Posterior vena cava (tissue), 2 donors: Measurements from ENCODE around the gene AHRR. TPM values are rescaled to one million over a fixed set of nuclear protein-coding genes. Genes with fewer than 3 reads are reported as not detected.
A peak's percentile ranks its signal among the peaks of the same experiment; 100 is the strongest.
"Not testable (repeated sequence)": the region's sequence is repeated elsewhere in the genome, so short reads cannot be mapped to it uniquely, and the experiment has no call there.

ENCODE experiments used
- DNase-seq: peaks from one replicate; pipeline ENCODE4 v3.0.0-alpha.2; 2020; ENCODE audit warnings: low spot score
- intact Hi-C, 2 donors: fragments of 100-400 bp; cut with DNase I; formaldehyde crosslinking; loops; one replicate each; pipeline versions ENCODE4 v1.14.1 to v1.14.2; 2022 to 2023
- total RNA-seq, 2 donors: library from RNA; stranded (reverse); fragmentation: NEBNext Ultra II Directional; extraction: Animal tissue kit (Norgen Biotek cat#: 25700); gene quantifications; one replicate each; pipeline ENCODE4 v1.2.1, GENCODE V29; 2021
- donor health status: DM: yes; HTN: yes; CAD: no.
- donor health status: DM: yes; HTN: yes; CAD: no.

Gene AHRR
- total RNA-seq, 2 donors from 2014 or later: 0.69 to 2.9 TPM

DNA sequence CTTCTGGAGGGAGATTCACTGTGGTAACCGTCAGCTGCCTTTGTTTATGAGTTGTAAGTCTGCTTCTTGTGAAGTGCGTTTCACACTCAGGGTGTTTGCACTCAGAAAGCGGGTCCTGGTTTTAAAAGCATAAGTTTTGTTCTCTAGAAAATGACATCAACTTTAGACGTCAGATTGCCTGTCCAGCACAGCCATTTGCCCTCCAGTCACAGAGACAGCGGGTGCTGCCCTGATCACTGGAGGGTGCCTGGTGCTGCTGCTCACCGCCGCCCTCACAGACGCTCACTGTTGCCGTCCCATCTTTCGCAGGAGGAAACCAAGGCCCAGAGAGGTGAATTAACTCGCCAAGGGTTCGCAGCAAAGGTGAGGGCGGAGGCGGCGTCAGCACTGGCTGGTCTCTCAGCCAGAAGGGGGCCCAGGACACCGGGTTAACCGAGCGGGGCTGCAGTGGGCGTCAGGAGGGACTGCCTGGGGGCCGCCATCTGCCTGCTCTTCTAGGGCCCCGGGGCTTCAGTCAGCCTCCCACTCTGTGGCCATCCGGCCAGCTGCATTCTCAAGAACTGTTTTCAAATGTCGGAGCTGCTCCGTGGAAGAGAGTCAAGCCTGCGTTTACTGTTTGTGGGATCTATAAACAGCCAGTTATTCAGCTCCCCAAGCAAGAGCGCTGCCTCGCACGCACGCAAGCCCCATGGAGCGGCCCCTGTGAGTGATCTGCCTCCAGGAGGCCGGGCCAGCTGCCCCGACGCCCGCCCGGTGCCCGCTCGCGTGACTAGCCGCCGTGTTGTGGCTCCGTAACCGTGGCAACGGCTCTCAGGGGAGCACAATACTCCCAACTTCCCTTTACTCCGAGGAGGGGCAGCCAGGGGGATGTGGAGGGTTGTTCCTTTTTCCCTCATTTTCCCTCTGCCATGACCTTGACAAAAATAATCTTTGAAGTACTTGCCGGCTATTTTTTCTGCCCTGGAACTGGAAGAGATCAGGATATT is 78.1 kb downstream of the AHRR start:
- intact Hi-C loops: no loop called here
- DNase-seq: peak; percentile 96

DNA sequence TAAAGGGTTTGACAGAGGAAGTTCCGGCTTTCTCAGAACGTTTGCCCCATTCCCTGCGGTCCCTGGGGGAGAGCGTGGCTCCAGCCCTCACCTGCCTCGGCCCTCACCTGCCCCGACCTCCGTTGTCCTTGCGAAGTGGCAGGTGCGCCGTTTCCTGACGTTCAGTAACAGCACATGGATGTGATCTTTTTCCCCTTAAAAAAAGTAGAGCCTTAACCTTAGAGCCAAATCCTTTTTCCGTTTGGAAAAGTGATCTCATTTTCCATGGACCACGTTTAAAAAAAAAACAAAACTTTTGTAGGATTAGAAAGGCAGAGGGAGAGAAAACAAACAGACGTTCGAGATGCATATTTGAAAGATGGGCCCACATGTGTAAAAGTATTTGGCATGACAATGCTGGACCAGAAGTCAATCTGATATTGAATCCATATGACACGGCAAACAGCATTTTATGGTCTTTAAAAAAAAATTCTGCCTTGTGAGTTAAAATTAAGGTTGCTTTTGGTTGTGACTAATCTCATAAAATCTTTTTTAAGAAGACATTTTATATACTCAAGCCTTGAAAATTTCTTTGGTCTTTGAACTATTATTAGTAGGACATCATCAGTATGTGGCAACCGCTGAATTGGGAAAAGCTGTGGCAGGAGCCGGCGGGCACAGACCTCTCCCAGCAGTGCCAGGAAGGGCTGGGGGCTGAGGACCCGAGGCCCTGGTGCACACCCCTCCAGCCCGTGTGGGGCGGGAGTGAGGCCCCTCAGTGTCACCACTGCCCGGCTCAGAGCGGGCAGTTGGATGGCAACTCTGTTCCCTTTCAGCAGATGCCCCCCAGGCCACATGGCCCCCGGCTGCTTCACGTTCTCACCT is 79.0 kb downstream of the AHRR start:
- intact Hi-C loops: no loop called here
- DNase-seq: peak; percentile 67

- intact Hi-C loops: no loop called here
- DNase-seq: peak; percentile 66
Observed at GRCh38 chr5:401146-402034, 79.9 kb downstream of the AHRR start.

GRCh38 chr5:402219-402614 is 80.7 kb downstream of the AHRR start:
- intact Hi-C loops: not testable (repeated sequence)
- peak; percentile 37 for DNase-seq

- DNase-seq: peak; percentile 56
- intact Hi-C loops: no loop called here
Observed at GRCh38 chr5:402615-403359, 81.3 kb downstream of the AHRR start.

GRCh38 chr5:403995-404394 is 82.5 kb downstream of the AHRR start:
- DNase-seq: peak; percentile 28
- intact Hi-C loops: no loop called here

DNA sequence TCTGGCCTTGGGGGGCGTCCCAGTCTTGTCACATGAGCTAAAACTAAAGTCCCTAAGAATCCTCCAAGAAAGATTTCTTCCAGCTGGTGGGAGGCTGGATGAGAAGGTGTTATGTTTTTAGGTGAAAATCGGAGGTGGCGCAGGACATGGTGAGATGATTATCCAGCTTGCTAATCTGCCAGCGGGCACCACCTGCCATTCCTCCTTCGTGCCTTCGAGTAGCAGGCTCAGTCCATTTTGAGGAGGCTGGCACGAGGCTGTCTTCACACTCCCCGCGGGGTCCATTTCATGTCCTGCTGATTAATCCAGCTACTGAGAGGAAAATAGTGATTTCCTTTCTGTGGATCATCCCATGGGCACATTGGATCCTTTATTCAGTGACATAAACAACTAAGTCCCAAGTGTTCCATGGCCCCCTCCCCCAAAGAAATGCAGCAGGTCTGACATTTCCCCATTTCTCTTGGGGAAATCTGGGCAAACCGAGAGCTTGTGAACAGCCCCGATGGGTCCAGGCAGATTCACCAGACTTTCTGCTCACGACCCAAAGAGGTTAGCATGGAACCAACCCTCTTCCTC is 83.2 kb downstream of the AHRR start:
- intact Hi-C loops: no loop called here
- DNase-seq: peak; percentile 55

DNA sequence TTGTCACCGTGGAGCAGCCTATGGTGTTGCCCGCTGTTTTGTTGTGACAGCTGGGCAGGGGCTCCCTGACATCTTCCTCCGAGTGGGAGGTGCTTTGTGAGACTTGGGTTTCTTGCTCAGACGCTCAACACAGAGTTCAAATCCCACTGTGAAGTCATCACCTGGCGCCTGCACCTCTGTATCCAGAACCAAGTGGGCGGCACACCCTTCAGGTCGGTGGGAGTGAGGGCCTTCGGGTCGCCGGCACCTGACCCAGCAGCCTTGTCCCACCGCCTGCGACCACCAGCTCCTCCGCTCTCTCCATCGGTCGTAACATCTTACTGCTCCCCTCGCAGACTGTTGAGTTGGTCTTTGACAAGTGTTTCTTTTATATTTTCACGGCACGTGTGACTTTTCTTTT is 83.9 kb downstream of the AHRR start:
- DNase-seq: peak; percentile 64
- intact Hi-C loops: no loop called here

DNA sequence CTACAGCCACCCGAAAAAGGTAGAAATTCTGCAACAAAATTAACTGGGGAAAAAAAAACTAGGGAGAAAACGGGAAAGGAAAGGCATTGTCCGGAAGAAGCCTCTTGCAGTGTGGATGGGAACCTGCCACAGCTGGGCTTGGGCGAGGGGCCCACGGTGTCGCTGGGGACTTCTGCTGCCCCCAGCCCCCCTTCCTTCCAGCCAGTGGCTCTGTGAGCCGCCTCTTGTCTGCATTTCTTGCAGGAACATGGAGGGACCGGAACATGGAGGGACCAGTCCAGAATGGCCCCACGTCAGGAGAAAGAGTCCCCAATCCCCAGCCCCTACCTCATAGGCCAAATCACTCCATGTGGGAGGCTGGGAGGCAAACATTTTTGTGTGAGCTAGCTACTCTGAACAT is 84.5 kb downstream of the AHRR start:
- DNase-seq: peak; percentile 35
- intact Hi-C loops: no loop called here

DNA sequence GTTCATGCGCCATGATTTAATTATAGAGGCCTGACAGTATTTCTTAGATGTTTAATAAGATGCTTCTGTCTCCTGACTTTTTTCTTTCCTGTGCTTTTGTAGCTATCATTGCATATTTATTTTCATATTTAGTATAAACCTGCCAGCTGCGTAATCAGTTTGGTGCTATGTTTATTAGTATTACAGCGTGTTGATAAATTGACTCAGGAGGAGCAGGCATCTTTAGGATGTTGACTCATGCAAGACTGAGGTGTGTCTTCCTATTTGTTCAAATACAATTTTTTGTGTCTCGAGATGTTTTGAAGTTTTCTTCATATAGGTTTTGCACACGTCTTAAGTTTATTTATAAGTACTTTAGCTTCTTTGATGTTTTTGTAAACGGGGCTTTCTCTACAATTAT is 85.5 kb downstream of the AHRR start:
- intact Hi-C loops: no loop called here
- no peak for DNase-seq

GRCh38 chr5:407801-408268 is 86.3 kb downstream of the AHRR start:
- DNase-seq: peak; percentile 79
- intact Hi-C loops: no loop called here

GRCh38 chr5:410911-411517 is 89.5 kb downstream of the AHRR start:
- intact Hi-C loops: loop anchor here in 1 of 2 donors (5.0 kb wide), 1 partner anchor 1121 kb away; no protein-coding TSS in a partner anchor
- DNase-seq: no peak

GRCh38 chr5:411728-412127 is 90.2 kb downstream of the AHRR start:
- intact Hi-C loops: loop anchor here in 1 of 2 donors (5.0 kb wide), 1 partner anchor 1121 kb away; no protein-coding TSS in a partner anchor
- peak; percentile 25 for DNase-seq

- intact Hi-C loops: loop anchor here in 1 of 2 donors (5.0 kb wide), 1 partner anchor 1117 kb away; no protein-coding TSS in a partner anchor
- DNase-seq: peak; percentile 86
Observed at GRCh38 chr5:414991-415927, 93.7 kb downstream of the AHRR start.

GRCh38 chr5:415928-416635 is 94.6 kb downstream of the AHRR start:
- DNase-seq: peak; percentile 69
- intact Hi-C loops: no loop called here

DNA sequence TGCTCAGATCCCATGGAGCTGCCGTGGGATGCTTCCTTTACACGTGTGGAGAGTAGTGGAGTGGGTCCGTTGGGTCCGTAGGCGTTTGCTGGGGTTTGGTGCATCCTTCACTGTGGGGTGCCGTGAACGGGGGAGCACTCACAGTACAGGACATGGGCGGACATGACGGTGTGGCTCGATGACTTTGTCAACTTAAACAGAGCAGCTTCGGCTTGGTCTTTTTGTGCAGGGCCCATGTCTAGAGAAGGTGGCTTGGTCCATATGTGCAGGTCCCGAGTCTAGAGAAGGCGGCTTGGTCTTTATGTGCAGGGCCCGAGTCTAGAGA is 95.1 kb downstream of the AHRR start:
- intact Hi-C loops: no loop called here
- peak; percentile 65 for DNase-seq
